Uterus (tissue), 2 donors: Measurements from ENCODE around the gene HOXA3.

Experiments
- CTCF ChIP-seq, 4 experiments: fragments of 200-600 bp in 2 of 4; fragments of 450-650 bp in 2 of 4; sonication (generic) in 2 of 4; IDR thresholded peaks; one replicate each; pipeline ENCODE4 v1.5.1; 2016 to 2019; ENCODE audit warnings: antibody characterized with exemption in 4 of 4, mild to moderate bottlenecking in 2 of 4, moderate library complexity in 1 of 4
- POLR2A ChIP-seq, 2 donors: fragments of 450-650 bp; IDR thresholded peaks; one replicate each; pipeline ENCODE4 v1.6.1; 2016; ENCODE audit warnings: antibody characterized with exemption in 2 of 2, mild to moderate bottlenecking in 1 of 2, moderate library complexity in 1 of 2

- TF ChIP-seq CTCF (IDR thresholded peaks at IDR 0.05) (peak; percentile 97 to 100 (median 100)), POLR2A (IDR thresholded peaks at IDR 0.05) (no peak)
Measured at GRCh38 chr7:27160546-27161213, 8.3 kb upstream of the HOXA3 start.
